HG03520 (cell line): ENCODE data around the gene SCN8A.
"Not testable (repeated sequence)": the region's sequence is repeated elsewhere in the genome, so short reads cannot be mapped to it uniquely, and the experiment has no call there.

Source experiments
- ATAC-seq: cut with Tn5 transposase; IDR thresholded peaks from one replicate; pipeline ENCODE4 v1.9.1; 2021; ENCODE audit warnings: mild to moderate bottlenecking, moderate library complexity; ENCODE audit not compliant: unreplicated experiment

The SCN8A gene

DNA sequence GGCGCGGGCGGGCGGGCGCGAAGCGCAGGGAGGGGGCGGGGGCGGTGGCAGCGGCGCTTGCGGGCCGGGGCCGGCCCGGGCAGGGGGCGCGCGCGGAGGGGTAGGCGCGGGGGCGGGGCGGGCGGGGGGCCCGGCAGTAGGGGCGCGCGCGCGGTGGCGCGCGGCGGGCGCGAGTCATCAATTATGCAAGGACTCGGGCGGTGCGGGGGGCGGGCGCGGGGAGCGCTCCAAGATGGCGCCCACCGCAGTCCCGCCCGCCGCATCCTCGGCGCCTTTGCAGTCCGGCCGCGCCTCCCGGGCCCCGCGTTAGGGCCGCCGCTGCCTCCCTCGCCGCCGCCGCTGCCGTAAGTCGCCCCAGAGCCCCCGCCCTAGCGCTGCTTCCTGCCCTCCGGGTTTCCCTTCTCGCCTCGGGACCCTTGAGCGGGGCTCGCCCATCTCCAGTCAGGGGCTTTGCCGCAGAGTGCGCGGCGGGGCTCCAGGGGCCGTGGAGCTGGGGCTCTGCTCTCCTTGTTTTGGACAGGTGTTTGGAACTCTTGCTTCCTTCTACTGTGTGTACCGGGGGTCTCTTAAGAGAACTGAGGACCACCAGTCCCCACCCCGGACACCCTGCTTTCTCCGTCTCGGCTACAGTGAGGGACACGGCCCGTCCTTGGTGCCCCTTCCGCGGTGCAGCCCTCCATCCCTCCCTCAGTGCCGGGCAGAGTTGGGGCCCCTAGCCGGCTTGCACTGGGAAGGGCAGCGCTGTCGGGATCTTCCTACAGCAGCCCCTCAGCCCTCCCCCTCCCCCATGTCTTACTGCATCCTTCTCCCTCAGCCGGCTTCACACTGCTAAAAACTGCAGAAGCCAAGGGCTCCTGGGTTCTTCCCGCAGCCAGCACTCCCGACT is at the start of gene SCN8A:
TSS of gene SCN8A (plus strand) at position 218 of the 886 bp plus-strand sequence. CDS start 71,585 bp downstream, outside the sequence.
- no peak for ATAC-seq

DNA sequence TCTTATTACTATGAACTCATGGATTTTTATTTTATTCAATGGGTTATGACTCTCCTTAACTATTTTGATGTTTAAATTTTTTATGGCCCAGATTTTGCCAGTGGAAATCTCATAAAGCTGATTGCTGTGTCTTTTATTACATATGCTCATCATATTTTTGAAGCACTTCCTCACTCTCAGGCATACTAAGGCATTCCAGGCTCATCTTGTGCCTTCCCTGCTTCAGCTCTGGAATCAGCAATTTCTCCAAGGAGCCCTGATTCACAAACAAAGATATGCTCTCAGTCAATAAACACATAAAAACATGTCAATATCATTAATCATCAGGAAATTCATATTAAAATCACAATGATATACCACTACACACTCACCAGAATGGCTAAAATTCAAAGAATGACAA is 44.9 kb upstream of the SCN8A start:
- no peak for ATAC-seq

DNA sequence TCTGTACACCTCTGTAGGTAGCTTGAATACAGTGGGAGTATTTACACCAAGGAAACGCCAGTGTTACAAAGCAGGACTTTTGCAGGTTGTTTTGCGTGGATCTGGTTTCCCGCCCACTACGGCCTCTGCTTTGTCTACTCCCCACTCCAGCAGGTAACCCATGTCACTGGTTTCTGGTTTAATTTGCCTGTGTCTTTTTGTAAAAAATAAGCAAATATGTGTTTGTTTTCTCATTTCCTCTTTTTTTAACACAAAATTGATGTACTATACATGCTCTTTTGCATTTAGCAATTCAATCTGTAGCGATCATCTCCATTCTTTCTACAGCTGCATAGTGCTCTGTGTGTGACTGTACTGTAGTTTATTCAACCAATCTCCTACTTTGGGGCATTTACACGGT is 43.4 kb upstream of the SCN8A start:
- ATAC-seq, result no peak

DNA sequence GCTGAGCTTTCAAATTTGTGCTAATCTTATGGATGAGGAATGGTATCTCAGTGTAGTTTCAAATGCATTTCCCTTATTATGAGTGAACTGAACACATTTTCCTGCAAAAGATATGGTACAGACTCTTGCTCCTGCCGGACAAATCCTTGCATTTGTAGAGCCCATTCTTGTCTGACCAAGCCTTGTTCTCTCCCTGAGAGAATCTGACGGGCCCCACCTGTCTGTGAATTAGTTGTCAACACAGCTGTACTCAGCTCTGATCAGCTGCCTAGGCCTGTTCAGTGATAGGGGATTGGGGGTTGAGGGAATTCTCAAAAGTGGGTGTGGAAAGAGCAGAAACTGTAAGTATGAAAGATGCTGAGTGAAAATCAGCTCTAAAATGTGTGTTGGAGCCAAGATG is 42.8 kb upstream of the SCN8A start:
- ATAC-seq, result no peak

DNA sequence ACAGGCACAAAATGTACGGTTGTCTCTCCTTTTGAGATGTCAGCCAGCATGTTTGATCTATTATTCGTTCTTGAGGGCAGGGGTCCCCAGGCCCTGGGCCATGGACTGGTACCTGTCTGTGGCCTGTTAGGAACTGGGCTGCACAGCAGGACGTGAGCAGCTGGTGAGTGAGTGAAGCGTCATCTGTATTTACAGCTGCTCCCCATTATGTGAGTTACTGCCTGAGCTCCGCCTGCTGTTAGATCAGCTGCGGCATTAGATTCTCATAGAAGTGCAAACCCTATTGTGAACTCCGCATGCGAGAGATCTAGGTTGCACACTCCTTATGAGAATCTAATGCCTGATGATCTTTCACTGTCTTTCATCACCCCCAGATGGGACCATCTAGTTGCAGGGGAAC is 41.4 kb upstream of the SCN8A start:
- no peak for ATAC-seq

DNA sequence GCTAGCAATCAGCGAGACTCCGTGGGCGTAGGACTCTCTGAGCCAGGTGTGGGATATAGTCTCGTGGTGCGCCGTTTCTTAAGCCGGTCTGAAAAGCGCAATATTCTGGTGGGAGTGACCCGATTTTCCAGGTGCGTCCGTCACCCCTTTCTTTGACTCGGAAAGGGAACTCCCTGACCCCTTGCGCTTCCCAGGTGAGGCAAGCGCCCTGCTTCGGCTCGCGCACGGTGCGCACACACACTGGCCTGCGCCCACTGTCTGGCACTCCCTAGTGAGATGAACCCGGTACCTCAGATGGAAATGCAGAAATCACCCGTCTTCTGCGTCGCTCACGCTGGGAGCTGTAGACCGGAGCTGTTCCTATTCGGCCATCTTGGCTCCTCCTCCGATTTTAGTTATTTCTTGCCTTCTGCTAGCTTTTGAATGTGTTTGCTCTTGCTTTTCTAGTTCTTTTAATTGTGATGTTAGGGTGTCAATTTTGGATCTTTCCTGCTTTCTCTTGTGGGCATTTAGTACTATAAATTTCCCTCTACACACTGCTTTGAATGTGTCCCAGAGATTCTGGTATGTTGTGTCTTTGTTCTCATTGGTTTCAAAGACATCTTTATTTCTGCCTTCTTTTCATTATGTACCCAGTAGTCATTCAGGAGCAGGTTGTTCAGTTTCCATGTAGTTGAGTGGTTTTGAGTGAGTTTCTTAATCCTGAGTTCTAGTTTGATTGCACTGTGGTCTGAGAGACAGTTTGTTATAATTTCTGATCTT is 22.6 kb upstream of the SCN8A start:
- not testable (repeated sequence) for ATAC-seq

DNA sequence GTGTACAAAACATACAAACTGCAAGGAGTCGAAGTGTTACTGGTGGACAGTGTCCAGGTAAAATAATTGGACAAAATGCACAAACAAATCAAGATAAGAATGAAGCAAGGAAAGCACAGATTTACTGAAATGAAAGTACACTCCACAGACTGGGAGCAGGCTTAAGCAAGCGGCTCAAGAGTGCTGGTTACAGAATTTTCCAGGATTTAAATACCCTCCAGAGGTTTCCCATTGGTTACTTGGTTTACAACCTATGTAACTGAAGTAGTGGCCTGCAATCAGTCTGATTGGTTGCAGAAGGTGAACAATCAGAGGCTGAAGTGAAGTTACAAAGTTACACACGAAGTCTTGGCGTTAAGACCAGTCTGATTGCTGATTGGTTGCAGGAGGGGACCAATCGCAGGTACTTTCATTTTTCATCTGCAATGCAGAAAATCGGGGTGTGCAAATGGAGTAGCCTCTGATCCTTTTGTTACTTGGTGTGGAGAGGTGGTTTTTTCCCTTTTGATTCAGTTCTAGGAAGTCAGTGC is 11.6 kb upstream of the SCN8A start:
- ATAC-seq, result no peak

DNA sequence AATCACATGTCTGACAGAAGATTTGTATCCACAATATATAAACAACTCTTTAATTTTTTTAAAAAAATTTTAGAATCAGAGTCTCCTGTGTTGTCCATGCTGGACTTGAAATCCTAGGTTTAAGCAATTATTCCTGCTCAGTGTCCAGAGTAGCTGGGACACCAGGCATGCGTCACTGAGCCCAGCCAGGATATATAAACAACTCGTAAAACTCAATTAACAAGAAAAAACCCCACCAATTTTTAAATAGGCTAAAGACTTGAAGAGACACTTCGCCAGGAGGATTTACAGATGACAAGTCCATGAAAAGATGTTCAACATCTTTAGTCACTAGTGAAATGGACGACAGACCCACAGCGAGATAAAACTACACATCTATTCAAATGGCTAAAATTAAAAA is 2.0 kb upstream of the SCN8A start:
- no peak for ATAC-seq

DNA sequence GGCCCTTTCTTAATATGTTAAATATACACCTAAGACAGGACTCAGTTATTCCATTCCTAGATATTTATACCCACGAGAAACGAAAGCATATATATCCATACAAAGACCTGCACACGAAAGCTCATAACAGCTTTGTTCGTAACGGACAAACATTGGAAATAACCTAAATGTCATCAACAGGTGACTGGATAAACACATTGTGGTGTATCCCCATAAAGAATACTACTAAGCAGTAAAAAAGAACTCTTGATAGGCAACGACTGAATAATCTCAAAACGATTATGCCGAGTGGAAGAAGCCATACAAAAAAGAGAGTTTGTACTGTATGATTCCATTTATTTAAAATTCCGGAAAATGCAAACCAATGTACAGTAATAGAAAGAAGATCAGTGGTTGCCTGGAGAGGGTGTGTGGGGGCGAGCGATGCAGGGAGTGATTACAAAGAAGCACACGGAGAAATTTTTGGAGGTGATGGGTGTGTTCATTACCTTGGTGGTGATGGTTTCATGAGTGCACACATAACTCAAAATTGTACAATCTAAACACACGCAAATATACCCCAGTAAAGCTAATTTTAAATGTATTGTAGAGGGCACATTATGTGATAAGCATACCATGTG is 1.4 kb upstream of the SCN8A start:
- no peak for ATAC-seq

DNA sequence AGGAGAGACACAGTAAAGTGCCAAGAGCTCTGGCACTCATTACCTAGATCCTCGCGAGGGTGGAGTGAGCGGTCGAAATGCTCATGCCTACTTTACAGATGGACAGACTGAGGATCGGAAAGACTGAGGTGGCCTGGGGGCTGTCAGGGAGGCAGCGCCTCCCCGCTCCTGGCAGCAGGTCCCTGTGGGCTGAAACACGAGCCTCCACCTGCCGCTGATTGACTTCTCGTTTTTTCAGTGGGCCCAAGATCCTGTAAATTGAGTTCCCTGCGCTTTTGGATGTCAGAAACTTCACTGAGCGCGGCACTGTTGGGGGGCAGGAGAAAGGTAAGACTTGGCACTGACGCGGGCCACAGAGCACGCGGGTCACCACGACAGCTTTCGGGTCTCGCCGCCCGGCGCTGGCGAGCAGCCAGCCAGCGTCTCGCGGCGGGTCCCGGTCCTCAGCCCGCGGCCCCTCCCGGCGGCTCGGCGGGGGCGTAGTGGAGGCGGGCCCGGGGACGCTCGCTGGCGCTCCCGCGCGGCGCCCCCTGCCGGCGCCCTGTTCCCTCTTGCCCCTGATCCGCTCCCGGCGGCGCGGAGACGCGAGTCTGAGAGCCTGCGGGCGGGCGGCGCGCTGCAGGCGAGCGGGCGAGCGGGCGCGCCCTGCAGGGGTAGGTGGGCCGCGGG is 552 bp upstream of the SCN8A start:
- peak; percentile 74 for ATAC-seq

DNA sequence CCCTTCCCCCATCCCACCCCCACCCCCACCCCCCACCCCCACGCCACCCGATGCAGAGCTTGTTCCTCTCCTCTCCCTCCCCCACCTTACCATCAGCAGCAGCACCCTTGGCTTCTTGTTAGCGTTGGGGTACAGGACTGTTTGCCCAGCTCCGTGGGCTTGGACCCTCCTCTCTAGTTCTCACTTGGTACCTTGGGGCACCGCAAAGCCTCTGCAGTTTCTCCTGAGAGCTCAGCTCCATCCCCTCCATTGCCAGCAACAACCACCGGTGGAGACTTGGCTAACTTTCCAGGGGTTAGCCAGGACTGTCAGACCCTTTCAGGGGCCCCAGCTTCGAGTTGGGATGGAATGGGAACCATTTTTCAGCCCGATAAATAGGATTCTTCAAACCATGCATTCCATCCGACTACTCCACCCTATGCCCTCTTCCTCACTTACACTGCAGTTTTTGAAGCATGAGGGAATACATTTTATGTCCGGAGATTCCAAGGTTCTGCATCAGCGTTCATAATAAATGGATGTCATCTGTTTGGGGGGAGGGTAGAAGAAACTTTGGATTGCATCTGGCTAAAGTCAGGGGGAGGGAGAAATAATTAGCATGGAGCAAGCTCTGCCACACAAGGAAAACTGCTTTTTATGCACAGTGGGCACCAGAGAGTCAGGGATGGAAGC is 1.1 kb downstream of the SCN8A start:
- ATAC-seq, result no peak

DNA sequence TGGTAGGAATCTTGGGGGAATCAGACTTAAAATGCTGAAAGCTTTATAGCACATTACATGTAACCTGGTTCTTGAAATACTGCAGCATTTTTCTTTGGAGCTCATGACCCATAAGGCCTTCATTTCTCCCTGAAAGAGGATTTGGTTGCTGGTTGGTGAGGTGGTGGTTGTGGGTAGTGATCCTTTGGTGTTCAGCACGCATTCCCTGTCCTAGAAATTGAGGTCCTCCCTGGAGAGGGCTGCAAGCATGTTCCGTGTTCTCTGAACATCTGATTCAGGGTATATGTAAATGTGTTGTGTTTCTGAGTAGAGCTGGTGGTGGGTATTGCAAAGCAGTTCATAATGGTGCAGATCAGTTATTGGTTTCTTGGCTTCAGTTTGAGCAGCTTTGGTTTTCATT is 2.0 kb downstream of the SCN8A start:
- no peak for ATAC-seq

DNA sequence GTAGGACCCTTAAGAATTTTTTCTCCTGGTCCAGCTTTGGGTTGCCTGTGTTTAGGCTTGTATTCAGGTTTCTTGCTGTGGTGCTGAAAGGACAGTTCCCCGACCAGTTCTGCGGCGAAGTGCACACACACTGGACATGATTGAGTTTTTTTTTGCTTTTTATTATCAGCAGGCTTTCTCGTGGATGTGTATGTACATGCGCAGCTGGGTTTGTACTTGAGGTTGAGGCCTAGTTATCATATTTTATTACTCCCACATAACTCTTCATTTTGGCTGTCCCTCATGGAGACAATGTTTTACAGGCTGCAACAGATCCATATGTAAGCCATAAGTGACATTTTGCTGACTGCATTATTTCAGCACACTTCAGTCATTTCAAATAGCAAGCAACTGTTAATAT is 2.5 kb downstream of the SCN8A start:
- ATAC-seq, result no peak

DNA sequence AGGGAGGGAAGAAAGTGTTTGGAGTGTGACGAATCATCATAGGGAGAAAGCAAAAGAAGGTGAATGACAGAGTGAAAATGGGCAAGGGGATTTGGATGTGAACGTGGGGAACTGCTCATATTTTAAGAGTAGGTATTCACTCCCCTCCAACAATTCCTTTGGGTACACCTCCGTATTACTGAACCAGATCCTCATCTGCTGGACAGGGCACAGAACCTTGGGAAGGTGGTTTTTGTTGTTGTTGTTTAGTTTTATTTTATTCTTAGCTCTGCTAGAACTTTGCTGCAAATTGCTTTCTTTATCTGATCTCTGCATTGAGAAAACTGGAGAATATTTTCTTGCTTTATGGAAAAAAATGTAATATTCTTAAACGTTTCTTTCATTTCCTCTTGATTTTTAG is 7.1 kb downstream of the SCN8A start:
- no peak for ATAC-seq

DNA sequence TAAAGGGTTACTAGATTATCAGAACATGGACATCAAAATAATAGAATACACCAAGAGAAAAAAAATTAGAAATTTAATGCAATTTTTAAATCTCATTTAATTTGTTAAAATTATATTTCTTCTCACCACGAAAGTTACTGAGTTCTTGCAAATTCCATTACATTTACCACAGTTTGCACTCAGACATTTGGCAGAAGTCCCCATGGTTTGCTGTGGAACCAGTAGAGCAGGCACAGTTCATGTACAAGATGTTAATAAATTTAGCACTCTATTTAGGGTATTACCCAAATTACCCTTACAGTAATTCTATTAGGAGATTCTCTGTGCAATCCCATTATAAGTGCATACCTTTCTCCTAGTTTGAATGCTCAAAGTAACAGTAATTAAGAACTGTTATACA is 9.7 kb downstream of the SCN8A start:
- ATAC-seq, result no peak

DNA sequence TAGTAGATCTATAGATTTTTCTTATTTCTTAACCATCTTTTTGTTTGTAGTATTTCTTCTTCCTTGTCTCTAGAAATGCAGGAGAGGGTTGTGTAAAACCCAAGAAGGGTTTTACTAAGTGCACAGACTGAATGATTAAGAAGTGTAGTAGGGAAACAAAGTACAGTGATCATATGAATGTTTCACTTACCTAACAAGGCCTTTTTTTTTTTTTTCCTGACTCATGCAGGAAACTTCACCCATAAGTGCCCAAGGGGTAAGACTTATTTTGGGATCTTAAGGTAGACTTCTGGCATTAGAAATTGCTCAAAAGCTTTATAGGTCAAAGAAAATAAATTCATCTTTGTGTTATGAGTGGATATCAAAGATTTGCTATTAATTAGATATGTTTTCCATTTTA is 10.2 kb downstream of the SCN8A start:
- ATAC-seq, result no peak

DNA sequence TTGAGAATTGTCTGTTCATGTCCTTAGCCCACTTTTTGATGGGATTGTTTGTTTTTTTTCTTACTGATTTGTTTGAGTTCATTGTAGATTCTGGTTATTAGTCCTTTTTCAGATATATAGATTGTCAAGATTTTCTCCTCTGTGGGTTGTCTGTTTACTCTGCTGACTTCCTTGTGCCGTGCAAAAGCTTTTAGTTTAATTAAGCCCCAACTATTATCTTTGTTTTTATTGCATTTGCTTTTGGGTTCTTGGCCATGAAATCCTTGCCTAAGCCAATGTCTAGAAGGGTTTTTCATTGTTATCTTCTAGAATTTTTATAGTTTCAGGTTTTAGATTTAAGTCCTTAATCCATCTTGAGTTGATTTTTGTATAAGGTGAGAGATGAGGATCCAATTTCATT is 14.9 kb downstream of the SCN8A start:
- not testable (repeated sequence) for ATAC-seq

DNA sequence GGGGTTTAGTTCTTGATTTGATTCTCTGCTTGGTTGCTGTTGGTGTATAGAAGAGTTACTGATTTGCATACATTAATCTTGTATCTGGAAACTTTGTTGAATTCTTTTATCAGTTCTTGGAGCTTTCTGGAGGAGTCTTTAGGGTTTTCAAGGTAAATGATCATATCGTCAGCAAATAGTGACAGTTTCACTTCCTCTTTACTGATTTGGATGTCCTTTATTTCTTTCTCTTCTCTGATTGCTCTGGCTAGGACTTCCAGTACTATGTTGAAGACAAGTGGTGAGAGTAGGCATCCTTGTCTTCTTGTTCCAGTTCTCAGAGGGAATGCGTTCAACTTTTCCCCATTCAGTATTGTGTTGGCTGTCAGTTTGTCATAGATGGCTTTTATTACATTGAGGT is 16.2 kb downstream of the SCN8A start:
- not testable (repeated sequence) for ATAC-seq

DNA sequence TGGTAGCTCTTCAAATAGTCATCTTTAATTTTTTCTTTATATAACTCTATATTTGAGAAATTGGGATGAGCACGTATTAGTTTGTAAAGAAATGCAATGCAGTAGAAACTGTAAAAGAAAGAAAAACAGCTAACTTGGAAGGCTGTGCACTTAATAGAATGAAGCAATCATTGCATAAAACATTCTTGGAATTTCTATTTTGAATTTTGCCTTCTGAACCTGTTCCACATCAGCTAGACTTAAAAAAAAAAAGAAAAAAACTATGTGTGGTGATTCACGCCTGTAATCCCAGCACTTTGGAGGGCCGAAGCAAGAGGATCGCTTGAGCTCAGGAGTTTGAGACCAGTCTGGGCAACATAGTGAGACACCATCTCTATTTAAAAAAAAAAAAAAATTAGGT is 29.4 kb downstream of the SCN8A start:
- ATAC-seq, result no peak

DNA sequence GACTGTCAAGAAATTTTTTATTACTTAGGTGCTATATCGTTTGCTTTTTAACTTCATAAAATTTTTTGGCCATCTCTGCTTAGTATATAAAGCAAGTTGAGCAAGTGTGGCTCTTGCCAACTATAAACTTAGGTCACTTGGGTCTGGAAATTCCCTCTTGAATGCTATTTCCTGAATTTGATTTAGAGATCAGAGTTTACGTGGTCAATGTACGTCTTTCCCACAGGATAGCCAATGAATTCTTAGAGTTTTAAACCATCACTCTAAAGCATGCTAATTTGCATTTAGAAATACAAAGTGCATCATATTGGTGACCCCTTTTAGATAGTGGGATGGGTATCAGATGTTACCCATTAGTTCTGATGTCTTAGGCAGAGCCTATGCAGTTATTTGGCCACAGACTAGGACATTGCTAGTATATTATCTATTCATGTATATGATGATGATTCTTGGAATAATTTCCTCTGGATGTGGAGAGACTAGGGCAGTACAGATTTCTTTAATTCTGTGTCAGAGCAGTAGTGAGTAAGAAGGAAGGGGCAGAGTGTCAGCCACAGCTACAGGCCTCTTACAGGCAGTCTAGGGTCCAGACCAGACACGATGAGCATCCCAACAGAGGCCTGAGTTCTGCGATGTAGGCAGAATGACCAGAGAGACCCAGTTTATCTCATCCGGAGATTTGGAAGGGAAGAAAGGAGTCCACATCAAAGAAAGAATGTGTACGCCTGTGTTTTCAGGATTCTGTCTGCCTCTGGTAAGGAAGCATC is 30.3 kb downstream of the SCN8A start:
- ATAC-seq, result no peak
